NCI-H460 (cell line): ENCODE measurements around the gene SULT1A3. TPM values are rescaled to one million over a fixed set of nuclear protein-coding genes. Genes with fewer than 3 reads are reported as not detected.
"Not testable (repeated sequence)": the region's sequence is repeated elsewhere in the genome, so short reads cannot be mapped to it uniquely, and the experiment has no call there.

Experiments
- DNase-seq: peaks from one replicate; pipeline ENCODE4 v3.0.0-alpha.2; 2016; ENCODE audit warnings: low read depth; ENCODE audit errors: extremely low read depth
- polyA plus RNA-seq: library from polyadenylated mRNA; depleted of rRNA; stranded (reverse); fragments of >200 nt; gene quantifications from 2 replicates; pipeline ENCODE4 v1.2.3, GENCODE V29; 2014; cell fraction: nucleus; rRNA removed
- total RNA-seq: library from RNA; depleted of rRNA; stranded (reverse); fragments of >200 nt; shearing (Covaris generic); gene quantifications from 2 replicates; pipeline ENCODE4 v1.2.3, GENCODE V29; 2014; rRNA removed

Gene SULT1A3
- 2.8 and 4.4 TPM in 2 replicates for total RNA-seq
- 52.4 and 68.1 TPM in 2 replicates for polyA plus RNA-seq

GRCh38 chr16:30199049-30199448 lies at the start of gene SULT1A3:
SULT1A3 (plus strand) TSS chr16:30199255; CDS start chr16:30200729, 1,474 bp downstream.
- not testable (repeated sequence) for DNase-seq

- no peak for DNase-seq
Measured at GRCh38 chr16:30151091-30151490, 48.0 kb upstream of the SULT1A3 start.

- no peak for DNase-seq
Measured at GRCh38 chr16:30152517-30152916, 46.5 kb upstream of the SULT1A3 start.

GRCh38 chr16:30155188-30155587 lies 43.9 kb upstream of the SULT1A3 start:
- DNase-seq, result no peak

GRCh38 chr16:30157214-30157613 lies 41.8 kb upstream of the SULT1A3 start:
- no peak for DNase-seq

- no peak for DNase-seq
Measured at GRCh38 chr16:30163538-30163937, 35.5 kb upstream of the SULT1A3 start.

GRCh38 chr16:30166202-30166902 lies 32.7 kb upstream of the SULT1A3 start:
- no peak for DNase-seq

GRCh38 chr16:30168746-30169145 lies 30.3 kb upstream of the SULT1A3 start:
- not testable (repeated sequence) for DNase-seq

- not testable (repeated sequence) for DNase-seq
Measured at GRCh38 chr16:30169416-30169815, 29.6 kb upstream of the SULT1A3 start.

GRCh38 chr16:30170145-30170544 lies 28.9 kb upstream of the SULT1A3 start:
- not testable (repeated sequence) for DNase-seq

GRCh38 chr16:30173054-30173453 lies 26.0 kb upstream of the SULT1A3 start:
- no peak for DNase-seq

GRCh38 chr16:30176876-30177275 lies 22.2 kb upstream of the SULT1A3 start:
- DNase-seq, result not testable (repeated sequence)

GRCh38 chr16:30179195-30179594 lies 19.9 kb upstream of the SULT1A3 start:
- DNase-seq, result no peak

GRCh38 chr16:30179931-30180330 lies 19.1 kb upstream of the SULT1A3 start:
- no peak for DNase-seq

GRCh38 chr16:30180741-30181140 lies 18.3 kb upstream of the SULT1A3 start:
- DNase-seq, result no peak

GRCh38 chr16:30183233-30184095 lies 15.6 kb upstream of the SULT1A3 start, which contains the start of gene CORO1A:
CORO1A (plus strand) TSS chr16:30183602; CDS start chr16:30185210, 1,608 bp downstream.
- peak; percentile 67 for DNase-seq

- no peak for DNase-seq
Measured at GRCh38 chr16:30184096-30184890, 14.8 kb upstream of the SULT1A3 start.

- DNase-seq, result no peak
Measured at GRCh38 chr16:30184891-30185682, 14.0 kb upstream of the SULT1A3 start.

GRCh38 chr16:30185683-30186421 lies 13.2 kb upstream of the SULT1A3 start:
- DNase-seq, result no peak
